ENCODE data around the gene PRDX2. TPM values are rescaled to one million over a fixed set of nuclear protein-coding genes. Genes with fewer than 3 reads are reported as not detected.

PRDX2 gene
- polyA plus RNA-seq, 1 of the 3 experiments (the other 2 are of a cell fraction), result 341 TPM

DNA sequence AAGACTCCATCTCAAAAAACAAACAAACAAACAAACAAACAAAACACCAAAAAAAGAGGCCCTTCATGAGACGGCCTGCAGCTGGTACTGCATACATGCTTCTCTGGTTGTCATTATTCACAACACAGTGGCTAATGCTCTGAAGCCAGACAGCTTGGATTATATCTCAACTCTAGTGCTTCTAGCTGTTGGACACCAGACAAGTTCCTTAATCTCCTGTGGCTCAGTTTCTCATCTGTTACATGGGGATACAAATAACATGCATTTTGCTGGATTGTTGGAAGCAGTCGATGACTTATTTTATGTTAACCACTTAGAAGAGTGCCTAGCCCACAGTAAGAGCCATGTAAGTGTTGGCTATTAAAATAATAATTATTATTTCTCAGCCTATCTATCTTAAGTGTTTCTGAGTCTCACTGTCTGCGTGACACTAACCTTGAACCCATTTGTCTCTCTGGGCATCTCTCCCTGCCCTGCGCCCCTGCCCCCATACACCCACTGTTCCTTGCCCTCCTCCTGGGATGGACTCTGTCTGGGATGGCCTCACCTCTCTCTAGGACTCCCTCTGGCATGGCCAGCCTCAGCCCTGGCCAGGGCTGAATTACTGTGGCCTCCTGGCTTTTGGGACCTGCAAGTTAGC, 13.4 kb downstream of the PRDX2 start:
- ChIA-PET POLR2A (interaction anchor here (0.7 kb wide), 2 partner anchors 10 to 65 kb away, joined by 3 read pairs; no protein-coding TSS in a partner anchor), CTCF (interaction anchor here (1.3 to 17.1 kb wide), 6 partner anchors 8 to 59 kb away, joined by 3 to 321 read pairs (median 10); no protein-coding TSS in a partner anchor)
- H3K36me3 ChIP-seq (replicated peaks in 1 of 2; ENCODE audit: control insufficient read depth in 1 of 2, insufficient read depth in 2 of 2, low read length in 1 of 2), result peaks cover 0 to 6% of the 10 kb centered on the region in 2 experiments
- no peaks in the 10 kb centered on the region for H3K9me2 ChIP-seq
- H3K79me2 ChIP-seq (ENCODE audit: insufficient read depth), result peaks cover 18% of the 10 kb centered on the region
- H3K27ac ChIP-seq (ENCODE audit: low read depth in 2 of 2, low read length in 1 of 2), result peak overlapping the region; percentile 96 to 97
- 0 out of 2 replicates have a peak overlapping the region, but pooled peaks have one; percentile 31 for H2AFZ ChIP-seq (ENCODE audit: low read depth)
- peak overlapping the region; percentile 66; the same call in 1 of the 2 replicates for H3K9ac ChIP-seq
- H3K9me3 ChIP-seq, result no peaks in the 10 kb centered on the region
- peak; percentile 33 for DNase-seq
- H3K27me3 ChIP-seq (ENCODE audit: insufficient read depth), result no peaks in the 10 kb centered on the region
- H3K4me3 ChIP-seq (ENCODE audit: low read depth in 2 of 2, low read length in 1 of 2), result no peak overlapping the region
- peaks cover 44 to 66% of the 10 kb centered on the region in 2 experiments for H3K4me1 ChIP-seq (ENCODE audit: control insufficient read depth in 1 of 2, insufficient read depth in 2 of 2, low read depth in 1 of 2, low read length in 1 of 2)
- peaks cover 17% of the 10 kb centered on the region for H4K20me1 ChIP-seq (ENCODE audit: insufficient read depth)
- H3F3A ChIP-seq (replicated peaks; ENCODE audit: insufficient read depth), result peaks cover 64% of the 10 kb centered on the region
- TF ChIP-seq FOSL2 (IDR thresholded peaks at IDR 0.05; ENCODE audit: borderline replicate concordance, low read depth) (no peak), FOXJ3 (CRISPR knock-in tag; IDR thresholded peaks at IDR 0.05) (no peak), TAF1 (IDR thresholded peaks at IDR 0.05; ENCODE audit: borderline replicate concordance, low read depth, low read length) (no peak), NRF1 (IDR thresholded peaks at IDR 0.05; ENCODE audit: low read depth, low read length) (no peak)
- TF ChIP-seq, protein P1, sequence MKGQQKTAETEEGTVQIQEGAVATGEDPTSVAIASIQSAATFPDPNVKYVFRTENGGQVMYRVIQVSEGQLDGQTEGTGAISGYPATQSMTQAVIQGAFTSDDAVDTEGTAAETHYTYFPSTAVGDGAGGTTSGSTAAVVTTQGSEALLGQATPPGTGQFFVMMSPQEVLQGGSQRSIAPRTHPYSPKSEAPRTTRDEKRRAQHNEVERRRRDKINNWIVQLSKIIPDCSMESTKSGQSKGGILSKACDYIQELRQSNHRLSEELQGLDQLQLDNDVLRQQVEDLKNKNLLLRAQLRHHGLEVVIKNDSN (IDR thresholded peaks at IDR 0.05; ENCODE audit: borderline replicate concordance, low read depth), result no peak
- H3K4me2 ChIP-seq, result peak overlapping the region; percentile 88
- 37% methylated on average over 4 of the region's 4 CpGs for WGBS (ENCODE audit: low lambda C conversion rate)

DNA sequence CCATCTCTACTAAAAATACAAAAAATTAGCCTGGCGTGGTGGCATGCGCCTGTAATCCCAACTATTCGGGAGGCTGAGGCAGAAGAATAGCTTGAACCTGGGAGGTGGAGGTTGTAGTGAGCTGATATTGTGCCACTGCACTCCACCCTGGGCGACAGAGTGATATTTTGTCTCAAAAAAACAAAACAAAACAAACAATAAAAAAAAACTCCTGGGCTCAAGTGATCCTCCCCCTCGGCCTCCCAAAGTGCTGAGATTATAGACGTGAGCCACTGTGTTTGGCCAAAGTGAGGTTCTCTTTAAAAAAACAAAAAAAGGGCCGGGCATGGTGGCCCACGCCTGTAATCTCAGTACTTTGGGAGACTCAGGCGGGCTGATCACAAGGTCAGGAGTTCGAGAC, 14.1 kb downstream of the PRDX2 start:
- POLR2A ChIA-PET, result no interaction called here
- no peak for TF ChIP-seq NRF1 (IDR thresholded peaks at IDR 0.05; ENCODE audit: low read depth, low read length)
- Histone ChIP-seq H3K9ac (no peak overlapping the region), H3K79me2 (ENCODE audit: insufficient read depth) (peaks cover 11% of the 10 kb centered on the region), H4K20me1 (ENCODE audit: insufficient read depth) (peaks cover 10% of the 10 kb centered on the region), H3K27ac (ENCODE audit: low read depth in 2 of 2, low read length in 1 of 2) (peak overlapping the region; percentile 97 to 98; a peak in 3 of 4 replicates), H3F3A (replicated peaks; ENCODE audit: insufficient read depth) (peaks cover 64% of the 10 kb centered on the region), H3K9me3 (no peaks in the 10 kb centered on the region), H2AFZ (ENCODE audit: low read depth) (no peak overlapping the region), H3K4me3 (ENCODE audit: low read depth in 2 of 2, low read length in 1 of 2) (no peak overlapping the region), H3K27me3 (ENCODE audit: insufficient read depth) (no peaks in the 10 kb centered on the region), H3K9me2 (no peaks in the 10 kb centered on the region), H3K4me1 (ENCODE audit: control insufficient read depth in 1 of 2, insufficient read depth in 2 of 2, low read depth in 1 of 2, low read length in 1 of 2) (peaks cover 48 to 69% of the 10 kb centered on the region in 2 experiments), H3K4me2 (no peak overlapping the region), H3K36me3 (replicated peaks in 1 of 2; ENCODE audit: control insufficient read depth in 1 of 2, insufficient read depth in 2 of 2, low read length in 1 of 2) (no peaks in the 10 kb centered on the region)
- DNase-seq, result no peak
- 94% methylated on average over 9 of the region's 10 CpGs for WGBS (ENCODE audit: low lambda C conversion rate)
- CTCF ChIA-PET, result interaction anchor here (1.3 to 3.4 kb wide), 4 partner anchors 8 to 60 kb away, joined by 3 to 46 read pairs (median 10); no protein-coding TSS in a partner anchor

- peaks cover 6% of the 10 kb centered on the region for H3K79me2 ChIP-seq (ENCODE audit: insufficient read depth)
- H2AFZ ChIP-seq (ENCODE audit: low read depth), result no peak overlapping the region
- H4K20me1 ChIP-seq (ENCODE audit: insufficient read depth), result peaks cover 5% of the 10 kb centered on the region
- H3K9me3 ChIP-seq, result no peaks in the 10 kb centered on the region
- no peak overlapping the region for H3K9ac ChIP-seq
- H3K27me3 ChIP-seq (ENCODE audit: insufficient read depth), result no peaks in the 10 kb centered on the region
- no peaks in the 10 kb centered on the region for H3K36me3 ChIP-seq (replicated peaks in 1 of 2; ENCODE audit: control insufficient read depth in 1 of 2, insufficient read depth in 2 of 2, low read length in 1 of 2)
- CTCF ChIA-PET, result interaction anchor here (1.5 to 3.4 kb wide), 3 partner anchors 9 to 61 kb away, joined by 7 to 46 read pairs (median 14); no protein-coding TSS in a partner anchor
- 91% methylated on average over 3 of the region's 3 CpGs for WGBS (ENCODE audit: low lambda C conversion rate)
- no peaks in the 10 kb centered on the region for H3K9me2 ChIP-seq
- no peak for DNase-seq
- H3K4me2 ChIP-seq, result no peak overlapping the region
- peaks cover 52 to 74% of the 10 kb centered on the region in 2 experiments for H3K4me1 ChIP-seq (ENCODE audit: control insufficient read depth in 1 of 2, insufficient read depth in 2 of 2, low read depth in 1 of 2, low read length in 1 of 2)
- H3F3A ChIP-seq (replicated peaks; ENCODE audit: insufficient read depth), result peaks cover 69% of the 10 kb centered on the region
- H3K27ac ChIP-seq (ENCODE audit: low read depth in 2 of 2, low read length in 1 of 2), result peak overlapping the region; percentile 97 to 98; a peak in 3 of 4 replicates
- POLR2A ChIA-PET, result no interaction called here
- H3K4me3 ChIP-seq (ENCODE audit: low read depth in 2 of 2, low read length in 1 of 2), result no peak overlapping the region
- TF ChIP-seq, protein P2, sequence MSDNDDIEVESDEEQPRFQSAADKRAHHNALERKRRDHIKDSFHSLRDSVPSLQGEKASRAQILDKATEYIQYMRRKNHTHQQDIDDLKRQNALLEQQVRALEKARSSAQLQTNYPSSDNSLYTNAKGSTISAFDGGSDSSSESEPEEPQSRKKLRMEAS (IDR thresholded peaks at IDR 0.05; ENCODE audit: low read depth), result no peak
- no peak for TF ChIP-seq GATA2 (CRISPR knock-in tag; IDR thresholded peaks at IDR 0.05)
- TF ChIP-seq, protein P3, sequence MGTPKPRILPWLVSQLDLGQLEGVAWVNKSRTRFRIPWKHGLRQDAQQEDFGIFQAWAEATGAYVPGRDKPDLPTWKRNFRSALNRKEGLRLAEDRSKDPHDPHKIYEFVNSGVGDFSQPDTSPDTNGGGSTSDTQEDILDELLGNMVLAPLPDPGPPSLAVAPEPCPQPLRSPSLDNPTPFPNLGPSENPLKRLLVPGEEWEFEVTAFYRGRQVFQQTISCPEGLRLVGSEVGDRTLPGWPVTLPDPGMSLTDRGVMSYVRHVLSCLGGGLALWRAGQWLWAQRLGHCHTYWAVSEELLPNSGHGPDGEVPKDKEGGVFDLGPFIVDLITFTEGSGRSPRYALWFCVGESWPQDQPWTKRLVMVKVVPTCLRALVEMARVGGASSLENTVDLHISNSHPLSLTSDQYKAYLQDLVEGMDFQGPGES (IDR thresholded peaks at IDR 0.05; ENCODE audit: low read depth, low read length), result no peak
- TF ChIP-seq MEF2A (IDR thresholded peaks at IDR 0.05; ENCODE audit: borderline replicate concordance, low read depth), result no peak
- TF ChIP-seq RCOR1 (IDR thresholded peaks at IDR 0.05; ENCODE audit: low read length), result no peak
- no peak for TF ChIP-seq REST (IDR thresholded peaks at IDR 0.05; ENCODE audit: low read depth, low read length)
- TF ChIP-seq TAF1 (IDR thresholded peaks at IDR 0.05; ENCODE audit: borderline replicate concordance, low read depth, low read length), result no peak
- TF ChIP-seq NRF1 (IDR thresholded peaks at IDR 0.05; ENCODE audit: low read depth, low read length), result no peak
- no peak for TF ChIP-seq PBX3 (IDR thresholded peaks at IDR 0.05)
Measured at GRCh38 chr19:12786952-12787351, 14.6 kb downstream of the PRDX2 start.
